Lower leg skin (tissue), 4 donors: ENCODE results near the gene TBRG4. TPM values are rescaled to one million over a fixed set of nuclear protein-coding genes. Genes with fewer than 3 reads are reported as not detected.

Experiments used
- DNase-seq, 2 donors: peaks; one replicate each; pipeline ENCODE4 v3.0.0-alpha.2; 2019; ENCODE audit warnings: low spot score in 2 of 2
- H3K4me3 ChIP-seq: fragments of 200-600 bp; sonication (generic); 2 replicates; pipeline ENCODE4 v1.5.1; 2017; ENCODE audit warnings: mild to moderate bottlenecking, low read depth; ENCODE audit not compliant: poor library complexity, severe bottlenecking
- POLR2A ChIP-seq, 2 donors: fragments of 450-650 bp; IDR thresholded peaks; one replicate each; pipeline ENCODE4 v1.6.1; 2016 to 2017; ENCODE audit warnings: antibody characterized with exemption in 2 of 2, mild to moderate bottlenecking in 1 of 2, moderate library complexity in 1 of 2
- WGBS, 2 donors: methylation state at CpG; one replicate each; pipeline ENCODE4 v1.1.5; 2018; 5-methylcytosine and 5-hydroxymethylcytosine counted together
- intact Hi-C: fragments of 100-400 bp; cut with DNase I; formaldehyde crosslinking; loops from one replicate; pipeline ENCODE4 v1.15.0; 2023; ENCODE audit warnings: low total_unique reads
- total RNA-seq, 4 donors: library from RNA; depleted of rRNA; stranded (reverse); fragments of >200 nt; gene quantifications; one replicate each; pipeline ENCODE4 v1.1.0, GENCODE V29; 2016
- TF ChIP-seq, protein P1 (sequence below), 3 donors: fragments of 450-650 bp; IDR thresholded peaks; one replicate each; pipeline ENCODE4 v1.5.1; 2016; ENCODE audit warnings: antibody characterized with exemption in 3 of 3, mild to moderate bottlenecking in 3 of 3, moderate library complexity in 2 of 3

TBRG4 gene
- total RNA-seq, 4 donors from 2014 or later = 46.0 to 62.3 (median 58.1) TPM

- intact Hi-C loops = no loop called here
- 50 to 80% methylated on average over 3 of the region's 3 CpGs for WGBS, 2 donors
- peak in 1 of 2 donors; percentile 73 for DNase-seq
- H3K4me3 ChIP-seq = no peak overlapping the region
- TF ChIP-seq, protein P1, sequence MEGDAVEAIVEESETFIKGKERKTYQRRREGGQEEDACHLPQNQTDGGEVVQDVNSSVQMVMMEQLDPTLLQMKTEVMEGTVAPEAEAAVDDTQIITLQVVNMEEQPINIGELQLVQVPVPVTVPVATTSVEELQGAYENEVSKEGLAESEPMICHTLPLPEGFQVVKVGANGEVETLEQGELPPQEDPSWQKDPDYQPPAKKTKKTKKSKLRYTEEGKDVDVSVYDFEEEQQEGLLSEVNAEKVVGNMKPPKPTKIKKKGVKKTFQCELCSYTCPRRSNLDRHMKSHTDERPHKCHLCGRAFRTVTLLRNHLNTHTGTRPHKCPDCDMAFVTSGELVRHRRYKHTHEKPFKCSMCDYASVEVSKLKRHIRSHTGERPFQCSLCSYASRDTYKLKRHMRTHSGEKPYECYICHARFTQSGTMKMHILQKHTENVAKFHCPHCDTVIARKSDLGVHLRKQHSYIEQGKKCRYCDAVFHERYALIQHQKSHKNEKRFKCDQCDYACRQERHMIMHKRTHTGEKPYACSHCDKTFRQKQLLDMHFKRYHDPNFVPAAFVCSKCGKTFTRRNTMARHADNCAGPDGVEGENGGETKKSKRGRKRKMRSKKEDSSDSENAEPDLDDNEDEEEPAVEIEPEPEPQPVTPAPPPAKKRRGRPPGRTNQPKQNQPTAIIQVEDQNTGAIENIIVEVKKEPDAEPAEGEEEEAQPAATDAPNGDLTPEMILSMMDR (IDR thresholded peaks at IDR 0.05) = no peak
- no peak for TF ChIP-seq POLR2A (IDR thresholded peaks at IDR 0.05)
These were observed 40.0 kb downstream of the TBRG4 start for GRCh38 chr7:45071528-45071927.

- TF ChIP-seq, protein P1 (IDR thresholded peaks at IDR 0.05) = no peak
- no peak for TF ChIP-seq POLR2A (IDR thresholded peaks at IDR 0.05)
- H3K4me3 ChIP-seq = no peak overlapping the region
- intact Hi-C loops = no loop called here
- peak in 1 of 2 donors; percentile 42 for DNase-seq
- WGBS, 2 donors = 93% methylated on average over 1 of the region's 1 CpG
These were observed 41.2 kb downstream of the TBRG4 start for GRCh38 chr7:45070254-45070642.

DNA sequence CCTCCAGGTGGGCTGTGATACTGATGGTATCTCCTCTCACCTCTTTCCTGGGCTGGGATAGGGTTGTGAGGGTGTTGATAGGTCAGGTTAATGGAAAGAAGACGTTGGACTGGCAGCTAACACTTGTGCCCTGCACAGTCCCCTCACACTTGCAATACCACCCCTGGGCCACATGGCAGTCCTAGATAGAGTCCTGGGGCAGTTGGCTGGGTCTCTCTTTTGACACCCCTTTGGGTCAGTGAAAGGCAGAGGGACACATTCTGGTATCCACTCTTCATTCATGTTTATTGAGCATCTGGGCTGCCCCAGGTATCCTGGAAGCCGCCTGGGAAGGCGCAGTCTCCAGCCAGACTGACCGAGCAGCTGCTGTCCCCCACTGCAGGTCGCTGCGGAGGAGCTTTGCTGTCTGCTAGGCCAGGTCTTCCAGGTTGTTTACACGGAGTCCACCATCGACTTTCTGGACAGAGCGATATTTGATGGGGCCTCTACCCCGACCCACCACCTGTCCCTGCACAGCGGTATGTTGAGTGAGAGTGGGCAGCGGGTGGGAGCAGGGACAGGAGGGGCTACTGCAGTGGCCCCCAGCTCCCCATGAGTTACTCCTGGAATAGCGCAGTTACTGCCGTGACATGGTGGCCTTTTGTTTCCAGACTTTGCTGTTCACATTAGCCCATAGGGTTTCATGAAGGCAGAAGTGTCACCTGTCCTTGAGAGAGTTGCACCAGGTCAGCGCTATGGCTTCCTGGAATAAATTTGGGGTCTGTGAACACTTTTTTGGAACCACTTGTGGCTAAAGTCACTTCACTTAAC, 41.8 kb downstream of the TBRG4 start:
- intact Hi-C loops = no loop called here
- peak in 1 of 2 donors; percentile 58 for DNase-seq
- 92 to 96% methylated on average over 15 of the region's 15 CpGs for WGBS, 2 donors

GRCh38 chr7:45068236-45069023, 43.1 kb downstream of the TBRG4 start:
- WGBS, 2 donors = 84 to 88% methylated on average over 15 of the region's 15 CpGs
- DNase-seq = peak in 1 of 2 donors; percentile 79
- intact Hi-C loops = no loop called here
- H3K4me3 ChIP-seq = no peak overlapping the region
- TF ChIP-seq POLR2A (IDR thresholded peaks at IDR 0.05) = no peak
- TF ChIP-seq, protein P1 (IDR thresholded peaks at IDR 0.05) = no peak

More for the DNA sequence above, 41.8 kb downstream of the TBRG4 start:
- no peak overlapping the region for H3K4me3 ChIP-seq
- no peak for TF ChIP-seq POLR2A (IDR thresholded peaks at IDR 0.05)
- TF ChIP-seq, protein P1 (IDR thresholded peaks at IDR 0.05) = no peak

GRCh38 chr7:45067582-45067981, 43.9 kb downstream of the TBRG4 start:
- TF ChIP-seq POLR2A (IDR thresholded peaks at IDR 0.05) = no peak
- TF ChIP-seq, protein P1 (IDR thresholded peaks at IDR 0.05) = no peak
- no peak for DNase-seq
- H3K4me3 ChIP-seq = no peak overlapping the region
- 93 to 96% methylated on average over 3 of the region's 3 CpGs for WGBS, 2 donors
- intact Hi-C loops = no loop called here
